Mesenteric fat pad (tissue), 1 donor: ENCODE data around the gene PCNX2. TPM values are rescaled to one million over a fixed set of nuclear protein-coding genes. Genes with fewer than 3 reads are reported as not detected.

Experiments used
- DNase-seq: peaks from one replicate; pipeline ENCODE4 v3.0.0-alpha.2; 2020; ENCODE audit warnings: low spot score
- total RNA-seq: library from RNA; stranded (reverse); fragmentation: NEBNext Ultra II Directional; extraction: Animal tissue kit (Norgen Biotek cat#: 25700); gene quantifications from one replicate; pipeline ENCODE4 v1.2.1, GENCODE V29; 2021
- donor health status: DM: yes; HTN: yes; CAD: no.

PCNX2 gene
- total RNA-seq, 1 donor from 2014 or later: 6.1 TPM

GRCh38 chr1:232990176-232991128 is 305.1 kb downstream of the PCNX2 start:
- peak; percentile 78 for DNase-seq

GRCh38 chr1:232988572-232989040 is 306.9 kb downstream of the PCNX2 start:
- peak; percentile 53 for DNase-seq

- peak; percentile 75 for DNase-seq
Observed at GRCh38 chr1:232987774-232988140, 307.8 kb downstream of the PCNX2 start.

- peak; percentile 60 for DNase-seq
Observed at GRCh38 chr1:232987046-232987773, 308.3 kb downstream of the PCNX2 start.

- DNase-seq: peak; percentile 14
Observed at GRCh38 chr1:232986527-232986922, 309.0 kb downstream of the PCNX2 start.

- DNase-seq: no peak
Observed at GRCh38 chr1:232985882-232986526, 309.5 kb downstream of the PCNX2 start.

GRCh38 chr1:232984577-232985425 is 310.7 kb downstream of the PCNX2 start:
- DNase-seq: peak; percentile 81

- DNase-seq: peak; percentile 59
Observed at GRCh38 chr1:232983817-232984567, 311.5 kb downstream of the PCNX2 start.

GRCh38 chr1:232983375-232983774 is 312.1 kb downstream of the PCNX2 start:
- DNase-seq: no peak

- no peak for DNase-seq
Observed at GRCh38 chr1:232982238-232982944, 313.1 kb downstream of the PCNX2 start.

GRCh38 chr1:232980986-232981560 is 314.5 kb downstream of the PCNX2 start:
- no peak for DNase-seq

- no peak for DNase-seq
Observed at GRCh38 chr1:232980355-232980978, 315.1 kb downstream of the PCNX2 start.

- DNase-seq: no peak
Observed at GRCh38 chr1:232979558-232979957, 316.0 kb downstream of the PCNX2 start.

- no peak for DNase-seq
Observed at GRCh38 chr1:232978815-232979214, 316.7 kb downstream of the PCNX2 start.

GRCh38 chr1:232978091-232978634 is 317.4 kb downstream of the PCNX2 start:
- DNase-seq: no peak

GRCh38 chr1:232974971-232975370 is 320.6 kb downstream of the PCNX2 start:
- DNase-seq: no peak

GRCh38 chr1:232973652-232974611 is 321.6 kb downstream of the PCNX2 start:
- DNase-seq: no peak
